ENCODE measurements around the gene PRR33.

Gene PRR33

GRCh38 chr11:1862588-1863351, 28.9 kb downstream of the PRR33 start:
- no peak for DNase-seq (ENCODE audit: low read depth in 2 of 2)

GRCh38 chr11:1861435-1862411, 30.0 kb downstream of the PRR33 start:
- no peak for DNase-seq (ENCODE audit: low read depth in 2 of 2)

GRCh38 chr11:1860108-1860507, 31.6 kb downstream of the PRR33 start:
- DNase-seq (ENCODE audit: low read depth in 2 of 2) = no peak

GRCh38 chr11:1859004-1859403, 32.7 kb downstream of the PRR33 start:
- DNase-seq (ENCODE audit: low read depth in 2 of 2) = no peak

- DNase-seq (ENCODE audit: low read depth in 2 of 2) = no peak
These were observed 33.1 kb downstream of the PRR33 start for GRCh38 chr11:1858576-1858975.

GRCh38 chr11:1858154-1858553, 33.5 kb downstream of the PRR33 start:
- DNase-seq (ENCODE audit: low read depth in 2 of 2) = no peak

GRCh38 chr11:1857064-1857463, 34.6 kb downstream of the PRR33 start:
- DNase-seq (ENCODE audit: low read depth in 2 of 2) = no peak

- DNase-seq (ENCODE audit: low read depth in 2 of 2) = no peak
These were observed 35.2 kb downstream of the PRR33 start for GRCh38 chr11:1856306-1857005.

DNA sequence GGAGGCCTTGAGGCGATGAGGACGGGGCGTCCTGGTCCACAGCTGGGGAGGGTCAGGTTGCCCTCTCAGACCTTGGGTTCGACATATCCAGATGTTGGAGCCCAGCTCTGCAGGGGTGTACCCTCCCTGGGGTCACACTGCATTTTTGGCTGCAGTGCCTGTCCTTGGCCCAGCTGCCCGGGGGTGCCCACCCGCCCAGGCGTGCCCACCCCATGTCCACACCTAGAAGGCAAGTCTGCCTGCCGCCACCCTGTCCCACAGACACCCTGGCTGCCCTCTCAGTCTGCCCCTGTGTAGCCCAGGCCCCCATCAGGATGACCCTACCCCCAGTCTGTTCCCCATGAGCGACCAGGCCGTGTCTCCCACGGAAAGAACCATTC, 35.8 kb downstream of the PRR33 start:
- no peak for DNase-seq (ENCODE audit: low read depth in 2 of 2)

DNA sequence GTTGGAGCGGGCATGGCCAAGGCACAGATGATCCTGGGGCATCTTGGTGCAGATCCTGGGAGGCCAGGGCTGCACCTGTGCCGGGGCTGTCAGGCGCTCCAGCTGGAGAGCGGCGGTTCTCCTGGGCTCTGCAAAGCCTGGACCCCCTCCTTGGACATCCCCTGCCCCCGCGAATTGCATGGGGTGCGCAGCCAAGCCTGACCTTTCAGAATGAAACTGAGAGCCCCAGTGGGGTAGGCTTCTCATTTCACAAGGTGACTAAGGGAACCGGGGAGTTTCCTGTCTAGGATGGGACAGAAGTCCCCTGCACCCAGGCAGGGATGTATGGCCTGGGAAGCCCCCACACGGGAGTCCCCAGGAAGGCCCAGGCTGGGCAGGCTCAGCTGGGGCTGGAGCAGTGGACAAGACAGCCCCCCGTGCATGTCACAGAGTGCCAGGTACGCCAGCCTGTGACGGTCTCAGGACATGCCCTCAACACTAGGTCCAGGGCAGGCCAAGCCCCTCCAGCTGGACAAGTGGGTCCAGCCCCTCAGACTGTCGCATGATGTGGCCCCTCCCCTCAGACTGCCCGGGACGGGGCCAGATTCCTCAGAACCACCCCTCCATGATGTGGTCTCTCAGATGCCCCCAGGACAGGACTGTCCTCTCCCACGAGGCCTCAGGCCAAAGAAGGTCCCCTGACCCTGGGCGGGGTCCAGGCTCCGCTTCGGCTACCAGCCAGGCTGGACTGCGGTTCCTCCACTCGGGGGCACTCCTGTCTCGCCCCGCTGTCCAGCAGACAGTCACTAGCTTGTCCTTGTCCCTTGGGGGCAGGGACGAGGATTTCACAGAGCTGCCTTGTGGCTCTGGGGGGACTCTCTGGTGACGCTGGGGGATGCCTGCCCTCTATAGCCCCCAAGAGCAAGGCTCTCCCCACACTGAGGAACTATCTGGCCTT, 36.5 kb downstream of the PRR33 start:
- DNase-seq (ENCODE audit: low read depth in 2 of 2) = no peak

- DNase-seq (ENCODE audit: low read depth in 2 of 2) = no peak
These were observed 37.4 kb downstream of the PRR33 start for GRCh38 chr11:1854132-1854948.

DNA sequence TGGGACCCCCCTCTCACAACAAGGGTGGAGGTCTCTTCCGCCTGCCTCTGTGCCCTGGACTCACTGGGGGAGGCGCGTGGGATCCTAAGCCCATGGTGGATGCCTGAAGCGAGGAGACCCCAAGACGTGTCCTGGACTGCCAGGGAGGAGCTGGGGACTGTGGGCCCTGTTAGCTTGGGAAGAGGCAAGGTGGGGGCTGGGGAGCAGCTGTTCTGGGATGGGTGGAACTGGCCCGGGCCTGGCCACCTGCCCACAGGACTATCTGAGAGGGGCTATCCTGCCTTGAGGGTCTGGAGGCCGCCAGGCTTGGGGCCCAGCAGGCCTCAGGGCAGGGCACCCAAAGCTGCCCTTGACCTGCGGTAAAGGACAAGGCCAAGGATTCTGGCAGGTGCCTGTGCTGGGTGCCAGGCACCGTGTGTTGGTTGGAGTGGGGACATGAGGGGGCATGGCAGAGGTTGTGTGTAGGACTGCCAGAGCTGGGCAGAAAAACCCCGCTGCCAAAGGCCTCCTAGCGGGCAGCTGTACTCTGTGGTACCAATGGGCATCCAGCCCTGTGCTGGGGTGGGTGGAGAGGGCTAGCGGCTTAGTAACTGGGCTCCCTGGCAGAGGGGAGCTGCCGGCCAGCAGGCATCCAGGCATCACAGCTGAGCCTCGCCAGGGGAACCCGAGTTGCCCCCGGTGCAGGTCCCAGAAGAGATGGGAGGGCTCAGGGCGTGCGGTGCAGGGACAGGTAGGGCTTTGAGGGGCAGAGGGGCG, 38.1 kb downstream of the PRR33 start:
- no peak for DNase-seq (ENCODE audit: low read depth in 2 of 2)

GRCh38 chr11:1852877-1853276, 38.8 kb downstream of the PRR33 start, which contains the start of gene LSP1:
Gene LSP1, plus strand, starts transcription at chr11:1853084. Its CDS starts 61 bp downstream, at chr11:1853145.
- peak; percentile 58 to 60 for DNase-seq (ENCODE audit: low read depth in 2 of 2)

DNA sequence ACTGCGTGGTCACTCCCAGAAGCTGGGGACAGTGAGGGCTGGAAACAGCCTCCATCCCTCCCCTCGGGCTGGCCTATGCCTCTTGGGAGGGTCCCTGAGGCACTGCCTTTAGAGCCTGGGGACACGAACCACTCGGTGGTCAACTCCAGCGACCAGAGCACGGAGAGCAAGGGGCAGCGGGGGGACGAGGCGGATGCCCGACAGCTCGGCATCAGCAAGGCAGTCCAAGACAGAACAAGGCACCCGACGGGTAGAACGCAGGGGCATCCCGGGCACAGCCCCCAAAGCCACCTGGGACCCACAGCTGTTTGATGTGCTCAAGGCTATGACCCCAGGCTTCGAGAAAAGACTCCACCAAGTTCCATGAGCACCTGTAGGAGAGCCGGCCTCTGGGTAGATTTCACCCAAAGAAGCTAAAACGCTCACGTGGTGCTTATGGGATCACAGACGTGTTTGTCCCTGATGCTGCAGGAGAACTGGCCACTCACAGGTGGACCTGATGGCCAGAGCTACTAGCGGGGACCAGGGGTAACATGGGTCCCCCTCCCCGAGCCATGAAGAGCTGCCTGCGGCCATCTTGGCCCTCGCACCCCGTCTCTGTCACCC, 39.3 kb downstream of the PRR33 start:
- DNase-seq (ENCODE audit: low read depth in 2 of 2) = no peak

DNA sequence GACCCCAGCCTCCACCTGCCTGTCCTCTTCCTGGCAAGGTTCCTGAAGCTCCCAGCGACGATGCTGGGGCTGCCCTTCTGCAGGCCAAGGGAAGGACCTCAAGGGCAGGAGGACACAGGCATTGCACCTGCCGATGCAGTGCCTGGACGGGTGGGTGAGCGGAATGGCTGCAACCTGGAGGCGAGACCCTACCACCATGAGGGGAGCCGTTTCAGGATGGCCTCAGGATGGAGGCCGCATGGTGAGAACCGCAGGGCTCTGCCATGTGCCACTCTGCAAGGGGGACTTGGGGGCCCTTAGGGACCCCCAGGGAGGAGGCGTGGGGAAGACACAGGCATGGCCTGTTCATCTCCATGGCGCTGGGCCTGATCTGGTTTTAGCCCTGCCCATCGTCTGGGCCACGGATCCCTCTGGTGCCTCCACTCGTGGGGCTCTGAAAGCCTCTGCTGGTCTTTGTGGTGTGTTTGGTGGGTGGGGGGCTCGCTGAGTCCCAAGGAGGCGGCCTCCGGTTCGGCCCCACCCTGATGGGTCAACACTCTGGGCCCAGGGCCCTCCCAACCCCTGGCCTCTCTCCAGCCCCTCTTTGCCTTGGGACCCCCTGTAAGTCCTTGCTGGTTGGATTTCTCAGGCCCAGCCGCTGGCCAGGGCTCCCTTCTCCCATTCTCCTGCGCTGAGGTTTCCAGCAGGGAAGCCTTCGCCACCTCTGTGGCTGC, 40.1 kb downstream of the PRR33 start:
- DNase-seq (ENCODE audit: low read depth in 2 of 2) = no peak

DNA sequence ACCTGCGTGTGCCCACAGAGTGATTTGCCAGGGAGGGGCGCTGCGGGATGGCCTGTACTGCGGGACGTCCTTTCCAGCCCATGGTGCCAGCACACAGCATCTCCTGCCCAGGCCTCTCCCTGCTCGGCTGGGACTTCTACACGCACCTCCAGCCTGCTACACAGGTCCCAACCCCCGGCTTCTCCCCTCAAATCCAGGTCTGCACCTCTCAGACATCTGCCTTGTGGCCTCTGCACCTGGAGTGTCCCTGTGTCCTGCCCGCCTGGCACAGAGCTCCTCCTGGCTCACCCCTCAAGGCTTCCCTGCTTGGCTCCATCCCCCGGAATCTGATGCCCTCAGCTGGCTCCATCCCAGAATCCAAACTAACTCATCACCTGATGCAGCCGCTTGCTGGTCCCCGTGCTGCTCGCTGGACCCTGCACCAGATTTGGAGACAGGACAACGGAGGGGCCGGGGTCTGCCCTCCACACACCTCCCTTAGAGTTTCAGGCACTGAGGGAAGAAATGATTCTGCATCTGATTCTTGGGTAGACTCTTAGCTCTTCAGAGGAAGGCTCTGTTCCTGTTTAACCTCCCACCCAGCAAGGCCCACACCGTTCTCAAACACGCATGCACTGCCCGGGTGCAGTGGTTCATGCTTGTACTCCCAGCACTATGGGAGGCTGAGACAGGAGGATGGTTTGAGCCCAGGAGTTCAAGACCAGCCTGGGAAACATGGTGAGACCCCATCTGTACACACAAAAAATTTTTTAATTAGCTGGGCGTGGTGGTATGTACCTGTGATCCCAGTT, 42.9 kb downstream of the PRR33 start:
- DNase-seq (ENCODE audit: low read depth in 2 of 2) = no peak

GRCh38 chr11:1847926-1848639, 43.6 kb downstream of the PRR33 start:
- DNase-seq (ENCODE audit: low read depth in 2 of 2) = no peak

All from stimulated activated CD4-positive, alpha-beta T cell treated with anti-CD3 and anti-CD28 coated beads, Interleukin-1b, Interleukin-23, amount 100 ng/mL, for 4 hours (primary cell).